Liver (tissue), 9 donors: Measurements from ENCODE around the gene WWOX. TPM values are rescaled to one million over a fixed set of nuclear protein-coding genes. Genes with fewer than 3 reads are reported as not detected.
A peak's percentile ranks its signal among the peaks of the same experiment; 100 is the strongest.

ENCODE experiments used
- DNase-seq: peaks from one replicate; pipeline ENCODE4 v3.0.0-alpha.2; 2017; ENCODE audit warnings: low spot score
- H3K27ac ChIP-seq, 2 donors: one replicate each; pipeline ENCODE4 v1.7.0; 2013; ENCODE audit warnings: inconsistent platforms in 2 of 2, low read length in 2 of 2, control low read depth in 1 of 2, low read depth in 1 of 2, mild to moderate bottlenecking in 1 of 2
- H3K27me3 ChIP-seq, 4 donors: one replicate each; pipeline versions ENCODE4 v1.6.1 to v1.7.0; 2013; ENCODE audit warnings: low read length in 3 of 4, inconsistent platforms in 1 of 4, mild to moderate bottlenecking in 1 of 4, moderate library complexity in 1 of 4; ENCODE audit not compliant: control insufficient read depth in 4 of 4, insufficient read depth in 4 of 4
- H3K36me3 ChIP-seq, 4 donors: one replicate each; pipeline versions ENCODE4 v1.6.1 to v1.7.0; 2013; ENCODE audit warnings: low read length in 3 of 4, mild to moderate bottlenecking in 3 of 4, low read depth in 1 of 4, moderate library complexity in 1 of 4; ENCODE audit not compliant: control insufficient read depth in 4 of 4, insufficient read depth in 3 of 4
- H3K4me1 ChIP-seq, 4 donors: one replicate each; pipeline versions ENCODE4 v1.6.1 to v1.7.0; 2013; ENCODE audit warnings: low read length in 3 of 4, mild to moderate bottlenecking in 3 of 4, moderate library complexity in 1 of 4; ENCODE audit not compliant: control insufficient read depth in 4 of 4, insufficient read depth in 4 of 4
- H3K4me3 ChIP-seq, 3 donors: one replicate each; pipeline versions ENCODE4 v1.6.1 to v1.7.0; 2013; ENCODE audit warnings: low read length in 3 of 3, control low read depth in 1 of 3, low read depth in 1 of 3, mild to moderate bottlenecking in 1 of 3
- H3K9ac ChIP-seq, 2 donors: one replicate each; pipeline ENCODE4 v1.7.0; 2013; ENCODE audit warnings: low read length in 2 of 2, mild to moderate bottlenecking in 2 of 2, moderate library complexity in 2 of 2, control low read depth in 1 of 2, low read depth in 1 of 2
- H3K9me3 ChIP-seq, 4 donors: one replicate each; pipeline versions ENCODE4 v1.6.1 to v1.7.0; 2013; ENCODE audit warnings: low read length in 3 of 4; ENCODE audit not compliant: control insufficient read depth in 4 of 4
- ATF3 ChIP-seq: IDR thresholded peaks from 2 replicates; pipeline ENCODE4 v1.6.1; 2016; ENCODE audit warnings: antibody characterized with exemption
- FOXA1 ChIP-seq: IDR thresholded peaks from 2 replicates; pipeline ENCODE4 v1.6.1; 2016; ENCODE audit warnings: antibody characterized with exemption
- FOXA2 ChIP-seq: IDR thresholded peaks from 2 replicates; pipeline ENCODE4 v1.6.1; 2016; ENCODE audit warnings: antibody characterized with exemption
- GABPA ChIP-seq, 2 donors: IDR thresholded peaks in 1 of 2; conservative IDR thresholded peaks in 1 of 2; 2 replicates each; pipeline ENCODE4 v1.6.1; 2016; ENCODE audit warnings: antibody characterized with exemption in 2 of 2, mild to moderate bottlenecking in 1 of 2, moderate library complexity in 1 of 2
- HNF4A ChIP-seq, 2 donors: conservative IDR thresholded peaks; 2 replicates each; pipeline ENCODE4 v1.6.1; 2016; ENCODE audit warnings: antibody characterized with exemption in 2 of 2, mild to moderate bottlenecking in 2 of 2
- HNF4G ChIP-seq: IDR thresholded peaks from 2 replicates; pipeline ENCODE4 v1.6.1; 2016; ENCODE audit warnings: antibody characterized with exemption
- JUND ChIP-seq, 2 donors: IDR thresholded peaks; 2 replicates each; pipeline ENCODE4 v1.6.1; 2016; ENCODE audit warnings: antibody characterized with exemption in 2 of 2
- RAD21 ChIP-seq, 2 donors: IDR thresholded peaks; 2 replicates each; pipeline ENCODE4 v1.6.1; 2016; ENCODE audit warnings: antibody characterized with exemption in 2 of 2, mild to moderate bottlenecking in 2 of 2
- RXRA ChIP-seq, 2 donors: IDR thresholded peaks; 2 replicates each; pipeline ENCODE4 v1.6.1; 2017 to 2018; ENCODE audit warnings: antibody characterized with exemption in 2 of 2, mild to moderate bottlenecking in 1 of 2
- SP1 ChIP-seq: IDR thresholded peaks from 2 replicates; pipeline ENCODE4 v1.6.1; 2018; ENCODE audit warnings: antibody characterized with exemption, mild to moderate bottlenecking
- TAF1 ChIP-seq: conservative IDR thresholded peaks from 2 replicates; pipeline ENCODE4 v1.6.1; 2016; ENCODE audit warnings: antibody characterized with exemption, mild to moderate bottlenecking
- YY1 ChIP-seq: IDR thresholded peaks from 2 replicates; pipeline ENCODE4 v1.6.1; 2016; ENCODE audit warnings: antibody characterized with exemption, mild to moderate bottlenecking
- WGBS: extraction: QIAGEN DNeasy Blood & Tissue Kit; methylation state at CpG from one replicate; pipeline ENCODE4 v1.1.7; 2013; 5-methylcytosine and 5-hydroxymethylcytosine counted together
- polyA plus RNA-seq, 2 donors: library from polyadenylated mRNA; stranded (reverse) in 1 of 2; unstranded in 1 of 2; fragments of 200-250 nt in 1 of 2; fragments of >200 nt in 1 of 2; fragmentation: Nextera tagmentation in 1 of 2; extraction: Ambion mirVana in 1 of 2; gene quantifications; one replicate each; pipeline versions ENCODE4 v1.2.1 to v1.2.3, GENCODE V29; 2013 to 2015
- total RNA-seq, 2 donors: library from RNA; depleted of rRNA; stranded (reverse); fragments of >200 nt; gene quantifications; one replicate each; pipeline ENCODE4 v1.2.3, GENCODE V29; 2014
- TF ChIP-seq, protein P1 (sequence below): IDR thresholded peaks from 2 replicates; pipeline ENCODE4 v1.6.1; 2016; ENCODE audit warnings: antibody characterized with exemption
- TF ChIP-seq, protein P2 (sequence below): fragments of 150-350 bp; IDR thresholded peaks from 2 replicates; pipeline ENCODE4 v1.5.1; 2017; ENCODE audit warnings: improper control_type of control experiment, low read depth, low read length; ENCODE audit not compliant: missing input control
- donor health status: healthy.
- donor health status: healthy.
- donor health status: healthy.
- donor health status: healthy.
- donor health status: healthy.

Gene WWOX
- total and polyA plus RNA-seq, 4 donors, result 9.8 to 46.0 (median 15.3) TPM

- peaks cover 3 to 16% (median 8%) of the 10 kb centered on the region in 4 donors for H3K4me1 ChIP-seq
- no peaks in the 10 kb centered on the region for H3K9me3 ChIP-seq
- TF ChIP-seq HNF4G (no peak), GABPA (IDR thresholded peaks at IDR 0.05 in 1 of 2, conservative IDR thresholded peaks at IDR 0.05 in 1 of 2) (no peak), YY1 (no peak), ATF3 (no peak)
- TF ChIP-seq, protein P1, sequence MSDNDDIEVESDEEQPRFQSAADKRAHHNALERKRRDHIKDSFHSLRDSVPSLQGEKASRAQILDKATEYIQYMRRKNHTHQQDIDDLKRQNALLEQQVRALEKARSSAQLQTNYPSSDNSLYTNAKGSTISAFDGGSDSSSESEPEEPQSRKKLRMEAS, result no peak
- H3K36me3 ChIP-seq, result no peaks in the 10 kb centered on the region
- no peaks in the 10 kb centered on the region for H3K27me3 ChIP-seq
- no peak for DNase-seq
- H3K4me3 ChIP-seq, result no peak overlapping the region
- H3K27ac ChIP-seq, result no peak overlapping the region
- WGBS, result 75% methylated on average over 8 of the region's 8 CpGs
- no peak overlapping the region for H3K9ac ChIP-seq
Measured at GRCh38 chr16:78257376-78257728, 157.9 kb downstream of the WWOX start.

DNA sequence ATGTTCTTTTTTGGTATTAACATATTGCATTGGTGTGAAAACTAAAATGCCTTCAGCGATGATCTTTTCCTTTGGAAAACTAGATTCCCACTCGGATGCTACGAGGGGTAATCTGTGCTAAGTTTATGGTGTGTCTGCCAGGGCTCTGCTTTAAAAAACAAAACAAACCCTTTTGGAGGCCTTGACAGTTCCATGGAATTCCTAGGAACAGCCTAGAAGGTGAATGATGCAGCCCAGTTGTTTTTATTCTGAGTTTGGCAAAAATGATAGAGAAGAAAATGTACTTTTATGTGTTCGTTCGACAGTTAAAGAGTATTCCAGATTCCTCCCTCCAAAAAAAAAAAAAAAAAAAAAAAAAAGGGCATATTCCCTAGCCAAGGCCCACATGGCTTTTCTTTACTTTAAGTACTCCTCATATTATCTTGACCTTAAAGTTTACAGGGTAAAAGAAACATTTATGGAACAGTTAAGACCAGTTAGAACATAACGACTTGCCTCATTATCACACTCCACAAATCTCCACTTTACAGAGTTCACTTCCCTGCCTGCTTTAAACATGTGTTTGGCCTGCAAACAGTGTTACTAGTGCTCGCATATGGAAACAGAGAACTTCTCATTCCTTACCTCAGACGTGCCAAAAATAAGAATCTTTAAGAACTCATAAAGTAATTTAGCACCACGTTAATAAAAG is 159.1 kb downstream of the WWOX start:
- no peak overlapping the region for H3K27ac ChIP-seq
- 61% methylated on average over 9 of the region's 9 CpGs for WGBS

DNA sequence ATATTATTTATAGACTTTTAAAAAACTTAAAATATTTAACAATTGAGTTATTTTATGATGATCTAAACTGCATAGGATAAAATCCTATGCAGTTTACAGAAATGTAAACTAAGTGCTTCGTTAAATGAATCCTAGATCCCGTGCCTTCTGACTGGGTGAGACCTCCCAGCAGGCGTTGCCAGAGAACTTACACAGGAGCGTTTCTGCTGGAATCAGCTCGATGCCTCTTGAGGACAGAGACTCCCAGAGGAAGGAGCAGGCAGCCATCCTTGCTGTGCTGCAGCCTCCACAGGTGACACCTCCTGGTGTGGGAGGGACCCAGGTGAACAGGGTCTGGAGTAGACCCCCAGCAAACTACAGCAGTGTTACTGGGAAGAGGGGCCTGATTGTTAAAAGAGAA is 160.4 kb downstream of the WWOX start:
- Histone ChIP-seq H3K9ac (no peak overlapping the region), H3K9me3 (no peaks in the 10 kb centered on the region), H3K4me3 (no peak overlapping the region), H3K27ac (no peak overlapping the region), H3K27me3 (no peaks in the 10 kb centered on the region), H3K4me1 (peaks cover 0 to 7% (median 2%) of the 10 kb centered on the region in 4 donors), H3K36me3 (no peaks in the 10 kb centered on the region)
- no peak for TF ChIP-seq RAD21 (IDR thresholded peaks at IDR 0.05)
- no peak for TF ChIP-seq GABPA (IDR thresholded peaks at IDR 0.05 in 1 of 2, conservative IDR thresholded peaks at IDR 0.05 in 1 of 2)
- no peak for TF ChIP-seq SP1
- no peak for TF ChIP-seq RXRA (IDR thresholded peaks at IDR 0.05)
- no peak for TF ChIP-seq YY1
- TF ChIP-seq, protein P2, sequence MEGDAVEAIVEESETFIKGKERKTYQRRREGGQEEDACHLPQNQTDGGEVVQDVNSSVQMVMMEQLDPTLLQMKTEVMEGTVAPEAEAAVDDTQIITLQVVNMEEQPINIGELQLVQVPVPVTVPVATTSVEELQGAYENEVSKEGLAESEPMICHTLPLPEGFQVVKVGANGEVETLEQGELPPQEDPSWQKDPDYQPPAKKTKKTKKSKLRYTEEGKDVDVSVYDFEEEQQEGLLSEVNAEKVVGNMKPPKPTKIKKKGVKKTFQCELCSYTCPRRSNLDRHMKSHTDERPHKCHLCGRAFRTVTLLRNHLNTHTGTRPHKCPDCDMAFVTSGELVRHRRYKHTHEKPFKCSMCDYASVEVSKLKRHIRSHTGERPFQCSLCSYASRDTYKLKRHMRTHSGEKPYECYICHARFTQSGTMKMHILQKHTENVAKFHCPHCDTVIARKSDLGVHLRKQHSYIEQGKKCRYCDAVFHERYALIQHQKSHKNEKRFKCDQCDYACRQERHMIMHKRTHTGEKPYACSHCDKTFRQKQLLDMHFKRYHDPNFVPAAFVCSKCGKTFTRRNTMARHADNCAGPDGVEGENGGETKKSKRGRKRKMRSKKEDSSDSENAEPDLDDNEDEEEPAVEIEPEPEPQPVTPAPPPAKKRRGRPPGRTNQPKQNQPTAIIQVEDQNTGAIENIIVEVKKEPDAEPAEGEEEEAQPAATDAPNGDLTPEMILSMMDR, result no peak
- no peak for TF ChIP-seq ATF3
- TF ChIP-seq JUND (IDR thresholded peaks at IDR 0.05), result no peak
- 73% methylated on average over 5 of the region's 5 CpGs for WGBS
- DNase-seq, result no peak

More for the DNA sequence above, 159.1 kb downstream of the WWOX start:
- Histone ChIP-seq H3K36me3 (no peaks in the 10 kb centered on the region), H3K27me3 (no peaks in the 10 kb centered on the region), H3K9ac (no peak overlapping the region), H3K4me3 (no peak overlapping the region), H3K4me1 (peaks cover 0 to 7% (median 3%) of the 10 kb centered on the region in 4 donors), H3K9me3 (no peaks in the 10 kb centered on the region)
- no peak for DNase-seq
- TF ChIP-seq HNF4A (conservative IDR thresholded peaks at IDR 0.05), result peak in 1 of 2 donors; percentile 13
- peak in 1 of 2 donors; percentile 6 for TF ChIP-seq RAD21 (IDR thresholded peaks at IDR 0.05)
- no peak for TF ChIP-seq FOXA1
- TF ChIP-seq FOXA2, result no peak
- no peak for TF ChIP-seq TAF1
- TF ChIP-seq, protein P1, result peak; percentile 36
- TF ChIP-seq SP1, result no peak
- TF ChIP-seq YY1, result peak; percentile 25
- TF ChIP-seq RXRA (IDR thresholded peaks at IDR 0.05), result peak in 1 of 2 donors; percentile 15
